ENCODE data around the gene REM2. TPM values are rescaled to one million over a fixed set of nuclear protein-coding genes. Genes with fewer than 3 reads are reported as not detected.
A peak's percentile ranks its signal among the peaks of the same experiment; 100 is the strongest.

Gene REM2
- total RNA-seq, 2 donors from 2014 or later, result 0.93 to 1.1 TPM

- no peaks in the 10 kb centered on the region for H3K9me3 Mint-ChIP-seq
- peaks cover 4 to 13% of the 10 kb centered on the region in 2 donors for H3K36me3 Mint-ChIP-seq
- H3K27ac Mint-ChIP-seq, result no peak overlapping the region
- DNase-seq (ENCODE audit: low spot score in 2 of 2), result no peak
- no peak for ATAC-seq
These were observed 18.0 kb upstream of the REM2 start for GRCh38 chr14:22864979-22865378.

GRCh38 chr14:22865424-22866405 is 17.3 kb upstream of the REM2 start:
- ATAC-seq (peak in 1 of 2 donors; percentile 13), DNase-seq (ENCODE audit: low spot score in 2 of 2) (no peak)
- H3K27ac Mint-ChIP-seq, result no peak overlapping the region
- no peaks in the 10 kb centered on the region for H3K9me3 Mint-ChIP-seq
- H3K36me3 Mint-ChIP-seq, result peaks cover 4 to 13% of the 10 kb centered on the region in 2 donors

DNA sequence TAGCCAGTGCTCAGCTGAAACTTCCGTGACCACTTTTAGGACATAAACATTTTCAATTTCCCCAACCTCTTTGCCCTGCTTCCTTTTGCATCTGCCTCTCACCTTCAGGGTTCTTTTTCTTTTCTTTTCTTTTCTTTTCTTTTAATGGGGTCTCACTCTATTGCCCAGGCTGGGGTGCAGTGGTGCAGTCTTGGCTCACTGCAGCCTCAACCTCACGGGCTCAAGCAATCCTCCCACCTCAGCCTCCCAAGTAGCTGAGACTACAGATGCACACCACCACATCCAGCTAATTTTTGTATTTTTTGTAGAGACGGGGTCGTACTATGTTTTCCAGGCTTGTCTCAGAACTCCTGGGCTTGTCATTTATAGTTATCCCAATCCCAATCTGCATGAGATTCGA is 16.1 kb upstream of the REM2 start:
- H3K9me3 Mint-ChIP-seq, result no peaks in the 10 kb centered on the region
- H3K36me3 Mint-ChIP-seq, result peaks cover 0 to 3% of the 10 kb centered on the region in 2 donors
- ATAC-seq, result no peak
- DNase-seq (ENCODE audit: low spot score in 2 of 2), result no peak
- no peak overlapping the region for H3K27ac Mint-ChIP-seq

- peak in 1 of 2 donors; percentile 66 for ATAC-seq
- Mint-ChIP-seq H3K36me3 (peaks cover 17 to 21% of the 10 kb centered on the region in 2 donors), H3K9me3 (no peaks in the 10 kb centered on the region), H3K27ac (peak overlapping the region; percentile 95 to 98)
- no peak for DNase-seq (ENCODE audit: low spot score in 2 of 2)
These were observed 12.2 kb upstream of the REM2 start for GRCh38 chr14:22870811-22871223.

DNA sequence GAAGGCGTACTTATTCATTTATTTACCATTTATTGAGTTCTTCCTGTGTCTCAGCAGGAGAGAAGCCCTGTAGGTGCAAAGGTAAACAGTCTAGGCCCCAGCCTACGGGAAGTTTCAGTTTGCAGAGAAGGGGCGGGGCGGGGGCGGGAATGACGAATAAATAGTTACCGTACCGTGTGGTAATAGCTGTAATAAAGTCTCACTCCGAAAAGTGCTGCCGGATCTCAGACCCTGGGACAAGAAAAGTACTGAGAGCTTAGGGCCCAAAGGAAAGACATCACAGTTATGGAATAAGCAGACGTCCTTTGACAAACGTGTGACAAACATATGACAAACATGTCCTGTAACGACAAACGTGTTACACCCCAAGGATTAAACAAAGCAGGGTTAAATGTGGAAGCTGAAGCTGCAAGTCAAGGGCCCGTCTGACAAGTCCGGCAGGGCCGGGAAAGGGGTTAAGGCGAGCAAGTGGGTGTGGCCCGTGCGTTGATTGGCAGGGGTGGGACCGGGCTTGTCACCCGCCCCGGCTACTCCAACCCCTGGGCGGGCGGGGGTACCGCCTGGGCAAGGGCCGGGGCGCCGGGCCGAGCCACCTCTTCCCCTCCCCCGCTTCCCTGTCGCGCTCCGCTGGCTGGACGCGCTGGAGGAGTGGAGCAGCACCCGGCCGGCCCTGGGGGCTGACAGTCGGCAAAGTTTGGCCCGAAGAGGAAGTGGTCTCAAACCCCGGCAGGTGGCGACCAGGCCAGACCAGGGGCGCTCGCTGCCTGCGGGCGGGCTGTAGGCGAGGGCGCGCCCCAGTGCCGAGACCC is 11.6 kb upstream of the REM2 start, which contains the start of gene LRP10:
Gene LRP10 (plus strand): TSS at position 517 of the 809 bp plus-strand sequence. CDS start 564 bp downstream, outside the sequence.
- DNase-seq (ENCODE audit: low spot score in 2 of 2) (peak; percentile 81 to 87), ATAC-seq (peak; percentile 83 to 84)
- Mint-ChIP-seq H3K27ac (peak within 1 kb of the TSS; percentile 95 to 98), H3K36me3 (peaks cover 19 to 26% of the 10 kb centered on the region in 2 donors), H3K9me3 (no peaks in the 10 kb centered on the region)

DNA sequence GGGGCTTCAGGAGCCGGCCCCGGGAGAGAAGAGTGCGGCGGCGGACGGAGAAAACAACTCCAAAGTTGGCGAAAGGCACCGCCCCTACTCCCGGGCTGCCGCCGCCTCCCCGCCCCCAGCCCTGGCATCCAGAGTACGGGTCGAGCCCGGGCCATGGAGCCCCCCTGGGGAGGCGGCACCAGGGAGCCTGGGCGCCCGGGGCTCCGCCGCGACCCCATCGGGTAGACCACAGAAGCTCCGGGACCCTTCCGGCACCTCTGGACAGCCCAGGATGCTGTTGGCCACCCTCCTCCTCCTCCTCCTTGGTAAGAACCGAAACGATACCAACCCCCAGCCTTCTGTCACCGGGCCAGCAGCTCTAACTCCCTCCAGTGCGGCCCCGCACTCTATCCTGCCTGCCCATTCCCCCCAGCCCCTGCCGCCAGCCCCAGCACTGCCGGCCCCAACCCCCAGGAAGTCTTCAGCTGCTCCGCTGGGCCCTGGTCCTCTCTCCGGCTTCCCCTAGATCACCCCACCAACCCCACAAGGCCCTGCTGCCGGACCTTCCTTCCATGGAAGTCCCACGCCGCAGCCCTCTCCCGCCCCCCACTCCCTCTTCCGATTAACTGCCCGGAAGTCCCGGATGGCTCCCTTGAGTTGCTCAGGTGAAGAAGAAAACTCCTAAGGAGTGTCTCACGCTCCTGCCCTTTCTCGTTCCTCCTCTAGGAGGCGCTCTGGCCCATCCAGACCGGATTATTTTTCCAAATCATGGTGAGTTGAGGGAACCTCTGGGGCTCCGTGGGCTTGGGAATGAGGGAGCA is 10.8 kb upstream of the REM2 start:
- peak; percentile 14 to 30 for ATAC-seq
- Mint-ChIP-seq H3K36me3 (peaks cover 19 to 26% of the 10 kb centered on the region in 2 donors), H3K9me3 (no peaks in the 10 kb centered on the region)

GRCh38 chr14:22872833-22873520 is 10.0 kb upstream of the REM2 start:
- Mint-ChIP-seq H3K27ac (peak overlapping the region; percentile 94 to 95), H3K36me3 (peaks cover 19 to 26% of the 10 kb centered on the region in 2 donors), H3K9me3 (no peaks in the 10 kb centered on the region)
- DNase-seq (ENCODE audit: low spot score in 2 of 2) (no peak), ATAC-seq (no peak)

More for the DNA sequence above, 10.8 kb upstream of the REM2 start:
- peak overlapping the region; percentile 94 to 95 for H3K27ac Mint-ChIP-seq
- DNase-seq (ENCODE audit: low spot score in 2 of 2), result peak; percentile 76 to 82

DNA sequence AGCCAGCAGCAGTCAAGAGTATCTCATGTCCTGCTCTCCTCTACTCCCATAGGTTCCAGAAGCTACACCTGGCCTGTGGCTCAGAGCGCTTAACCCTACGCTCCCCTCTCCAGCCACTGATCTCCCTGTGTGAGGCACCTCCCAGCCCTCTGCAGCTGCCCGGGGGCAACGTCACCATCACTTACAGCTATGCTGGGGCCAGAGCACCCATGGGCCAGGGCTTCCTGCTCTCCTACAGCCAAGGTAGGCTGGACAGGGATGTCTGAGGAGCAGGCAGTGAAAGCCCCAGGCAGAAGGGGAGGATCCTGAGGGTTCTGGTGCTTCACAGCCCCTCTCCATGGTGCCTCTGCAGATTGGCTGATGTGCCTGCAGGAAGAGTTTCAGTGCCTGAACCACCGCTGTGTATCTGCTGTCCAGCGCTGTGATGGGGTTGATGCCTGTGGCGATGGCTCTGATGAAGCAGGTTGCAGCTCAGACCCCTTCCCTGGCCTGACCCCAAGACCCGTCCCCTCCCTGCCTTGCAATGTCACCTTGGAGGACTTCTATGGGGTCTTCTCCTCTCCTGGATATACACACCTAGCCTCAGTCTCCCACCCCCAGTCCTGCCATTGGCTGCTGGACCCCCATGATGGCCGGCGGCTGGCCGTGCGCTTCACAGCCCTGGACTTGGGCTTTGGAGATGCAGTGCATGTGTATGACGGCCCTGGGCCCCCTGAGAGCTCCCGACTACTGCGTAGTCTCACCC is 7.8 kb upstream of the REM2 start:
- H3K36me3 Mint-ChIP-seq, result peaks cover 19 to 26% of the 10 kb centered on the region in 2 donors
- H3K9me3 Mint-ChIP-seq, result no peaks in the 10 kb centered on the region

GRCh38 chr14:22875748-22876319 is 7.2 kb upstream of the REM2 start:
- DNase-seq (ENCODE audit: low spot score in 2 of 2) (peak in 1 of 2 donors; percentile 50), ATAC-seq (no peak)
- no peak overlapping the region for H3K27ac Mint-ChIP-seq
- no peaks in the 10 kb centered on the region for H3K9me3 Mint-ChIP-seq
- H3K36me3 Mint-ChIP-seq, result peaks cover 19 to 26% of the 10 kb centered on the region in 2 donors

More for the DNA sequence above, 7.8 kb upstream of the REM2 start:
- H3K27ac Mint-ChIP-seq, result no peak overlapping the region
- ATAC-seq, result no peak
- DNase-seq (ENCODE audit: low spot score in 2 of 2), result peak in 1 of 2 donors; percentile 49

DNA sequence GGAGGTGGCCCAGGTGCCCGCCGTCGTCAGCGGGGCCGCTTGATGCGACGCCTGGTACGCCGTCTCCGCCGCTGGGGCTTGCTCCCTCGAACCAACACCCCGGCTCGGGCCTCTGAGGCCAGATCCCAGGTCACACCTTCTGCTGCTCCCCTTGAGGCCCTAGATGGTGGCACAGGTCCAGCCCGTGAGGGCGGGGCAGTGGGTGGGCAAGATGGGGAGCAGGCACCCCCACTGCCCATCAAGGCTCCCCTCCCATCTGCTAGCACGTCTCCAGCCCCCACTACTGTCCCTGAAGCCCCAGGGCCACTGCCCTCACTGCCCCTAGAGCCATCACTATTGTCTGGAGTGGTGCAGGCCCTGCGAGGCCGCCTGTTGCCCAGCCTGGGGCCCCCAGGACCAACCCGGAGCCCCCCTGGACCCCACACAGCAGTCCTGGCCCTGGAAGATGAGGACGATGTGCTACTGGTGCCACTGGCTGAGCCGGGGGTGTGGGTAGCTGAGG is 6.0 kb upstream of the REM2 start:
- H3K9me3 Mint-ChIP-seq, result no peaks in the 10 kb centered on the region
- no peak for ATAC-seq
- no peak overlapping the region for H3K27ac Mint-ChIP-seq
- no peak for DNase-seq (ENCODE audit: low spot score in 2 of 2)
- H3K36me3 Mint-ChIP-seq, result peaks cover 19 to 26% of the 10 kb centered on the region in 2 donors

DNA sequence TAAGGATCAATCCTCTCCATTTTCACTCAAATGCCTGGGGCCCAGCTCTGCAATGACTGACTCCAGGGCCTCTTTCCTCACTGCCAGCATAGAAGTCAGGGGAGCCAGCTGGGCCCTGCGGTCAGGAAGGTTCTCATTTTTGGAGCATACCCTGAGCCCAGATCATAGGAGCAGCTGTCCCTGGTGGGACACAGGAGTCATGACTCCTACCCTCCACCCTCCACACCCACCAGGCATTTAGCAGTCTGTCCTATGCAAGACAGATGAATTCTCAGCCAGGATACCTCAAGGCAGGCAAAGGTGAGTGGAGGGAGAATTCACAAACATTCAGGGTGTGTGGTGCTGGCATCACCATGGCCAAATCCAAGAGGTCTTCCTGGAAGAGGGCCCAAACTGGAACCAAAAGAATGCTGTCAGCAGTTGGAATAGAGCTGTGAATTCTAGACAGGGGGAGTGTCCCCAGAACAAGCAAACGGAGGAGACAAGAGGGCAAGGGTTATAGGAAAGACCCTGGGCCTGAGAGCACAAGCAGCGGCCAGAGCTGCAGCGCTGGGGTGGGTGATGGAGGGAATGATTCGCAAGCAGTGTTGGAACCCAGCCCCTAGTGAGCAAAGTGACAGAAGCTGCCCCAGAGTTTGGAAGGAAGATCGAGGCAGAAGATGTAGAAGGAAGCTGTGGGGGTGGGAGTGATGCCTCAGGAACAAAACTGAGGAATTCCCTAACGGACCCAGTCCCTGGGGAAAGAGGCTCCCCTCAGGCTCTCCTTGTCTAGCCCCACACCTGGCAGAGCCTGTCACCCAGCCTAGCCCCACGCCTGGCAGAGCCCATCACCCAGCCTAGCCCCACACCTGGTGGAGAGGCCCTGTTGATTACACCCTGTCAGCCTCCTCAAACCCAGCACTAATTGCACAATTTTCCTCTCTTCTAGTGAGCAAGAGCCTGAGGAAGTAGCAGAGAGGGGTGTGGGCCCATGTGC is 4.5 kb upstream of the REM2 start:
- ATAC-seq (no peak), DNase-seq (ENCODE audit: low spot score in 2 of 2) (no peak)
- H3K27ac Mint-ChIP-seq, result peak overlapping the region; percentile 18 to 83
- H3K9me3 Mint-ChIP-seq, result no peaks in the 10 kb centered on the region
- peaks cover 12 to 14% of the 10 kb centered on the region in 2 donors for H3K36me3 Mint-ChIP-seq

- ATAC-seq (no peak), DNase-seq (ENCODE audit: low spot score in 2 of 2) (no peak)
- Mint-ChIP-seq H3K9me3 (no peaks in the 10 kb centered on the region), H3K36me3 (no peaks in the 10 kb centered on the region), H3K27ac (peak overlapping the region in 1 of 2 donors; percentile 62)
These were observed 958 bp upstream of the REM2 start for GRCh38 chr14:22882064-22882463.

GRCh38 chr14:22882529-22883172 is 371 bp upstream of the REM2 start:
- no peak overlapping the region for H3K27ac Mint-ChIP-seq
- DNase-seq (ENCODE audit: low spot score in 2 of 2), result no peak
- ATAC-seq, result no peak
- no peaks in the 10 kb centered on the region for H3K36me3 Mint-ChIP-seq
- no peaks in the 10 kb centered on the region for H3K9me3 Mint-ChIP-seq

All from activated naive CD4-positive, alpha-beta T cell treated with anti-CD3 and anti-CD28 coated beads, Interleukin-2, amount 50 U/mL, for 72 hours (primary cell).